GM12864 (cell line): ENCODE data around the gene LIMK2.

Experiments used
- DNase-seq: peaks from one replicate; pipeline ENCODE4 v3.0.0-alpha.2; 2011; ENCODE audit warnings: low read depth
- H3K4me3 ChIP-seq: 2 replicates; pipeline ENCODE4 v1.5.1; 2011; ENCODE audit warnings: mild to moderate bottlenecking, low read depth, low read length, control low read depth
- CTCF ChIP-seq: IDR thresholded peaks from 2 replicates; pipeline ENCODE4 v1.5.1; 2011; ENCODE audit warnings: low read depth, mild to moderate bottlenecking, moderate library complexity, low read length, control low read depth, inconsistent platforms; ENCODE audit errors: missing control alignments

The LIMK2 gene

DNA sequence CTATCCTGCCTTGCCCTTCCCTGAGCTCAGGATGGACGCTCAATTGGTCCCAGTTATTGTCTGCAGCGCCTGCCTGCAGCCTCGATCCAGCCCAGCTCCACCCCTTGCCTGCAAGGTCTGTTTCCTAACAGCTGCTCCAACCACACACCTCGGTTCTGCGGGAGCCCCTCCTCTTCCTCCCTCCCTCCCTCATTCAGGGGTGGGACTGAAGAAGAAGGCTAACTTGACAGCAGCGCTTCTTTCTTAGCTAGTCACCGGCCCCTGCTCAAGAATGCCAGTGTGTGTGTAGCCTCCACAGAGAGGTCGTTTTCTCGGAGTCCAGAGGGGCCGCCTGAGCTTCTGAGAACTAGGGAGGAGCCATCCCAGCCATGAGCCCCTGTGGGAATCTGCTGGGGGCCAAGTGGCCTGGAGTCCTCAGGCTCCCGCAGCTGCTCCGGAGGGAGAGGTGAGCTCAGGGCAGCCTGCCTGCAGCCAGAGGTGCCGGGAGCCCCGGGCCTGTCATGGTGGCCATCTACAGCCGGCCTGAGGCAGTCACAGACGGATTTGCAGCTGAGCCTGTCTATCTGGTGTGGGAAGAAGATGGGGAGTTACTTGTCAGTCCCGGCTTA, 36.1 kb downstream of the LIMK2 start:
- no peak for DNase-seq
- H3K4me3 ChIP-seq = no peak overlapping the region
- TF ChIP-seq CTCF = no peak

GRCh38 chr22:31248965-31249958, 37.2 kb downstream of the LIMK2 start:
- H3K4me3 ChIP-seq = no peak overlapping the region
- DNase-seq = no peak
- no peak for TF ChIP-seq CTCF

DNA sequence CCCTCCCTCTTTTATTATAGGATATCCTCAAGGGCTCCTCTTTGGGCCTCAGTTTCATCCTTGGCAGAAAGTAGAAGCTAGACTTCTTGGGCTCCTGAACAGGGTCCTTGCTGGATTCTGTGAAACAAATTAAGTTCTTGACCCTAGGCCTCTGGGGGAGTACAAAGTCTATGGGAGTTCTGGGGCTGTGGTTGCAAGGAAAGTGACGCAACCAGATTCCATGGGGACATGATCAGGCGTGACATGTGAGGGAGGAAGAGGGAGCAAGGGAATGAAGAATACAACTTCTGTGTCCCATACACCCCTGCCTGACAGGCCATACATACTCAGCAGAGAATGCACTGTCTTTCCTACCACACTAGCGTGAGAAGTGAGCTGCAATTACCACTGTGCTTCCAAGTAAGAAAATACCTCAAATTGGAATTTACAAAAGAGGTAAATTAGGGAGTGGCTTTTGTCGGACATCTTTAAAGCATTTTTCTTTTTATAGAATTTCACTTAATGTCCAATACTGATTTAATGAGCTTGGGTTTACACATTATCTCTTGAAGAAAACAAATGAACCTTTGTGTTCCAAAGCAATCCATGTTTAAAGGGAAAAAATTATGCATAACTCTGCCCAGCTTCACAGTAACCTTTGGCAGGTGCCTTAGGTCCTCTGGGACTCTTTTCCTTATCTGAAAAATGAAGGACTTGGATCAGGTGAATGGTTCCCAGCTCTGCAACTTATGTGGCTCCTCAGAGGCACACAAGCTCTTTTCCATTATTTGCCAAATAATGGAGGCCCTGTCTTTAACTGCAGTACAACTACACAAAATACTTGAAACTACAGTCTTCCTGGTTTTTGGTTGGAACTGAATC, 38.9 kb downstream of the LIMK2 start:
- H3K4me3 ChIP-seq = no peak overlapping the region
- DNase-seq = no peak
- TF ChIP-seq CTCF = no peak

- DNase-seq = no peak
- no peak for TF ChIP-seq CTCF
- H3K4me3 ChIP-seq = no peak overlapping the region
Measured at GRCh38 chr22:31253949-31254348, 41.9 kb downstream of the LIMK2 start.

- DNase-seq = no peak
- TF ChIP-seq CTCF = no peak
- H3K4me3 ChIP-seq = no peak overlapping the region
Measured at GRCh38 chr22:31259798-31260473, 47.8 kb downstream of the LIMK2 start.

DNA sequence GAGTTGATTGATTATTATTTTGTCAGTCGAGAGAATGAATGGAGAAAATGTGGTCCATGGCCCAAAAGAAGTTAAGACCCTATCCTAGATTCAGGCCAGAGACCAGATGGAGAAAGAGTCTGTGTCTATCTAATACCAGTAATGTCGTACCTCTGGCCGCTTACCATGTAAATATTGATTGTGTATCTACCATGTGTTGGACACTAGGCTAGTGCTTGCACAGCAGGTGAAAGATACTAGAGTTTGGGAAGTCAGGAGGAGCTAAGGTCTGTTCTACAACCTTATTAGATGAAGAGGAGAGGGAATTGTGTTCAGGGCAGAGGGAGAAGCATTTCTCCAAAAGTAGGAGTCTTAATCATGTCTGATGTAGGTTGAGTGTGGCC, 48.4 kb downstream of the LIMK2 start:
- no peak for DNase-seq
- H3K4me3 ChIP-seq = no peak overlapping the region
- no peak for TF ChIP-seq CTCF
